Stimulated activated CD8-positive, alpha-beta memory T cell treated with anti-CD3 and anti-CD28 coated beads, Interleukin-4, amount 100 ng/mL, for 1 hour (primary cell): ENCODE results near the gene VPS51.

Experiments used
- DNase-seq, 2 donors: peaks; one replicate each; pipeline ENCODE4 v3.0.0-alpha.2; 2020; ENCODE audit warnings: low read depth in 2 of 2, low spot score in 1 of 2

VPS51 gene

DNA sequence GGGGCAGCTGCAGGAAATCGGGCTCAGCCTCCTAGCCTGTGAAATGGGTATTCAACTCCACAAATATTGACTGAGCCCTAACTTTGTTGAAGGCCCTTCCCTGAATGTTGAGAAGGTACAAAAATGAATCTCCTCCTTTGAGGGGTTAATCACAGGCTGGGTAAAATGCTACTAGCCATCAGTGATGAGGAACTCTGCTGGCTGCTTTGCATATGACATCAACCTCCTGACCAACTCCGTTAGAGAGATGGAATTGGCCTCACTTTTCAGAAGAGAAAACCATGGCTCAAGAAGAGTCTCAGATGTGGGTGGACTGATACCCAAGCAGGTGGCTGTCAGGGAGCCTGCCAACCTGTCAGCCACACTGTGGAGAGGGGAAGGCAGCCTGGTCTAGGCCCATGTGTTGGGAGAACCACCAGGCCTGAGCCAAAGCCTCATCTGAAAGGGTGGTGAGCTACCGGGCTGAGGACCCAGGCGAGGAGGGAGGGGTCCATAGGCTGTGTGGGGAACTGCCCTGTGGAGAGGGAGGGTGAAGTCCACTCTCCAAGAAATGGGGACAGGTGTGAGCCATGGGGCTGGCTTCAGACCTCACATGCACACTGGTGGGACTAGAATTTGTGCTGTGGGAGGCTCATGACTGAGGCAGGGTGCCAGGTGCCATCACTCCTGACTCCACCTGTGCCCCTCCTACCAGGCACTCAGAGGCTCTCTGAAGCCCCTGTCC lies 23.9 kb upstream of the VPS51 start:
- no peak for DNase-seq

DNA sequence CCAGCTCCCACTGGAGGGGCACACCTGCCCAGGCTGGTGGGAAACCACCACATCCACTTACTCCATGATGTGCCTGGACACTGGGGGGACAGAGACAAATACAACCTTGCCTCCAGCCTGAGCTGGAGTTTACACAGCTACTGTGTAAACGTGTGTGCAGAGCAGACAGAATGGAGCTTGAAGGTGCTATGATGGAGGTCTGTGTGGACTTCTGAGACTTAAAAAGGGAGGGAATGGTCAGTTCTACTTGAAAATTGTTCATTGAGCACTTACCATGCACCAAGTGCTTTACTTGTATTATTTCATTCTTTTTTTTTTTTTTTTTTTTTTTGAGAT lies 23.4 kb upstream of the VPS51 start:
- no peak for DNase-seq

DNA sequence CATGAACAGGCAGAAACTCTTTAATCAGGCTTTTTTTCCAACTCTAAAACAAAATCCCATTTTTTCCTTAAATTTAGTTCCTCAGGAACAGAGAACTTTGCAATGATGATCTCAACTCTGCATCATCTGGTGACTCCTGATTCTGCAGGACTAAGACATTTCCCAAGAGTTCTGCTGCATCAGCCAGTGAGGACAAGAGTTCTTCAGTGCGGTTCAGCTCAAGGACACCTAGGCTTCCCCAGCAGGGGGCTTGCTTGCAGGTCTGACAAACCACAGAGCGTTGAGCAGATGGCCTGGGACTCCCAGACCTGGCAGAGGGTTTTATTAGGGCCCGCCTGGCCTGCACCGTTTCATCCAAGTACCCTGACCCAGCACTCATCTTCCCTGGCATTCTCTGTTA lies 18.6 kb upstream of the VPS51 start:
- DNase-seq: no peak

DNA sequence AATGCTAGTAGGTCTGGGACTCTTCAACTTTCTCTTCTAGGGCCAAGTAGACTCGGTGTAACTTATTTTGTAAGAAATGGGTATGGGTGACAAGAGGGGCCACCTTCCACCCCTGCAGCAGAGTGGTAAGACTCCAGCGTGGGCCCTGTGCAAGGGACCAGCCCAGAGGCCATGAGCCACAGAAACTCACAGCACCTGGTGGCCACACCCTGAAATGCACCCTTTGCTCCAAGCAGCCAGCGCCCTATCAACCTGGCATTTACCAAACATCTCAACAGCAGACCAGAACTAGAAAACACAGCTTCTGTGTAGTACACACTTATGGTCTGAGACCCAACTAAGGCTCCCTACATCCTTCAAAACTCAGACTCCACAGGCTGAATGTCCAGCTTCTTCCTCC lies 17.9 kb upstream of the VPS51 start:
- DNase-seq: peak; percentile 44 to 46

DNA sequence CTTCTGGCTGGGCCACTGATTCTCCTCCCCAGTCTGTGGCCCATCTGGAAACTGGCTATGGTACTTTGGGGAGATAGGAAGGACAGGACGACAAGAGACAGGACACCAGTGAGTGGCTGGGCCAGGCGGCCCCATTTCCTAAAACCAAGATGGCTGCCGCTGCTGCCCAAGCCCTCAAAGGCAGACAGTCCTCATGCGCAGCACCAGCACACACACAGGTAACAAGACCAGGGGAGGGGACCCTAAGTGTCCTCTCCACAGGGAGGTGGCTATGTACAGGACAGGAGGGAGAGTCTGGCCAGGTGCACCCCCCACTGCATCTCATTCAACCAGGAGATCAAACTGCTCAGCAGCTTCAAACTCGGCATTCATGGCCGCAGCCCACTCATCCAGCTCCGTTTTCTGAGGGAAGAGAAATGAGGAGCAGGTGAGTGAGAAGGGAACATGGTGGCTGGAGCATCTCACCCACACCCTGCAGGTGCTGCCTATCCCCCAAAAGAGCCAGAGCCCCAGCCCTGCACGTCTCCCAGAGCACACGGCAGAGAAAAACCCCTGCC lies 17.1 kb upstream of the VPS51 start:
- DNase-seq: no peak

DNA sequence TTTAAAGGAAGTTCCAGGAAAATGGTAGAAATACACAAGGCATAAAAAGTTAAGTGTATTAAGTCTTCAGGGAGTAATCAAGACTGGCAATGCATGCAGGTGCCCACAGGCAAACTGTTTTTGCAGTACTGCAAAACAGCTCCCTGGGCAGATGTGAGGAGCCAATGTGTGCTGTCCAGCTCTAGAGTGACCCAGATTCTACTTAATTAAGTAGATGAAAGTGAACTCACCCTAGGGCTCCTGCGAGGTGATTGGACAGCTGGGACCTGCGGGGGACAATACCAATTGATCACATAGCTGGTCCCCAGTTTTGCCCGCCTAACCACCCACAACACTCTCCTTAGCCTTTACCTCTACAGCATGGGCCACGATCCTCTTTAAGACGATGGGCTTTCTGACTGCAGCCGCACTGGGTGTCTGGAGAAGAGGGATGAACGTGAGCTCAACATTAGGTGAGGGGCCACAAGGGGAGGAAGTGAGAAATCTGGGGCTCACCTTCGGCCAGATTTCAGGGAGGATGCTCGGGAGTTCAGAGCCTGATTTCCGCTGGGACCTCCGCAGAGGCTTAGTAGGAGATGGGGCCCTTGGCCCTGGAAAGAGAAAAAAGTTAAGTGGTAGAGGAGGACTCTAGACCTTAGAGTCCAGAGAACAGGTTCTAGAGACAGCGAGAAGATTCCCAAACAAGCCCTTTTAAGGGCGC lies 12.7 kb upstream of the VPS51 start:
- DNase-seq: no peak

DNA sequence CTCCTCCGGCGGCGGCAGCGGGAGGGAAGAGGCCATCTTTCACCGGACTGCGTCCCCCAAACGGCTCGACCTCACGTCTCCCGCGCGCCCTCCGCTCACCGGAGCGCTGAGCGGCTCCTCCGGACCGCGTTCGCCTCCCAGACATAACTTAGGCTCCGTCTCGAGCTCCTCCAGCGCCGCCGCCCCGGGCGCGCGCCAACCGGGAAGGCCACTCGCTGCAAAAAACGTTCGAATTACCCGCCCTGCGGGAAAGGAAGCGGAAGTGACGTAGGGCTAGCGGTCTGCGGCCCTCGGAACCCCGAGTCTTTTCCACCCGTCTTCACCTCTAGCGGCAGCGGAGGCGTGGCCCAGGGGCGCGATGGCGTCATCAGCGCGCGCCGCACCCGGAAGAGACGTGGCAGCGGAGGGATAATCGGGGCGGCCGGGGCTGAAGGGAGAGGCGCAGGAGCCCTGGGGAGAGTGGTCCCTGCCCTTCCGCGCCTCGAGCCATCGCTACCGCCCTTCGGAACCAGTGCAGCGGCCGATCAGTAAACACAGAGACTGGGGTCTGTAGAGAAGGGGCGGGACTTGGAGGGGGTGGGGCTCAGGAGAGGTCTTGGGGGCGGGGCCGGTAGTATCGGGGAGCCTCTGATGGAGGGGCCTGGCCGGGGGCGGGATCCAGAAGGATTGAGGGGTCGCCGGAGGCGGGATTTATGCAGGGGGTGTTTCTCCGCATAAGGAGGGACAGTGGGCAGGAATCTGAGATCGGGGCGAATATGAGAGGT lies 12.0 kb upstream of the VPS51 start, which contains the start of the genes CDCA5 and ZFPL1:
TSS of gene CDCA5 (minus strand) at position 207 of the 764 bp plus-strand sequence. CDS start at position 145, 62 bp downstream.
TSS of gene ZFPL1 (plus strand) at position 389 of the 764 bp plus-strand sequence. CDS start 477 bp downstream, outside the sequence.
- peak; percentile 95 to 97 for DNase-seq

DNA sequence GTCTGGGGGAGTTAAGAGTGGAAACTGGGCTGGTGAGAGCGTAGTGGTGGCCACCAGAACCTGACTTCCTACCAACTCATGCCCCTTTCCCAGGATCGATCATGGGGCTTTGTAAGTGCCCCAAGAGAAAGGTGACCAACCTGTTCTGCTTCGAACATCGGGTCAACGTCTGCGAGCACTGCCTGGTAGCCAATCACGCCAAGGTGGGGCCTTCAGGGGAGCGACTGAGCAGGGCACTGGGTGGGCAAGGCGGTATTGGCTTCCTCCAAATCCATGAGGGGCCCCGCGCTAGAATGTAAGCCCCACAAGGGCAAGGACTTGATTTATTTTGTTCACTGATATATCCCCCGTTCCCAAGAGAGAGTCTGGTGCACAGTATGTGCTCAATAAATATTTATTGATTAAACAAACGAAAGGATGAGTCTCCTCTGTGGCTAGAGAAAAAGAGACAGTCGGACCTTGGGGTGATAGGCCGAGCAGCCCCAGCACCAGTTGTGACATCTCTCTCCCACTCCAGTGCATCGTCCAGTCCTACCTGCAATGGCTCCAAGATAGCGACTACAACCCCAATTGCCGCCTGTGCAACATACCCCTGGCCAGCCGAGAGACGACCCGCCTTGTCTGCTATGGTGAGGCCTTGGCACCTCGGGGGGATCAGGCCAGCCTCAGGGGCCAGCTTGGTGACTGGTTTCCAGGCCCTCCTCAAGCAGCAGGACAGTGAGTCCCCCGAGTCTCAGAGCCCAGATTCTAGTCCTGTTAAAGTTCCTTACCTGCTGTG lies 11.2 kb upstream of the VPS51 start:
- DNase-seq: no peak

DNA sequence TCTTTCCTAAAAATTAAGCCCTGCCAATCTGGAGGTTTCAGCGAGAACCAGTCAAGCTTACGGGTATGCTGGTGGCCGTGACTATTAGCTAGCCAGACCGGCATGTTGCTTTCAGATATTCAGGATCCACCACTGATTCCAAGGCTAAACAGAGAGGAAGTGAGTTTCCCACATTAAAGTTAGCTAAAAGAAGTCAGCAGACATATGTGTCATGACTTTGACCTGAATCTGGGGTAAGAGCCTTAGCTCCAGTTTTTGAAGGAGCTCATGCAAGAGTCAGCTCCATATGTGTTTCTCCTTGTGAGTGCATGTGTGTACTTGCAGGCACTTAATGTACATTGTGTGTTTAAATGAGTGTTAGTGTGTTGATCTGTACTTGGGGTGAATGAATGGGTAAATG lies 10.6 kb upstream of the VPS51 start:
- DNase-seq: no peak

DNA sequence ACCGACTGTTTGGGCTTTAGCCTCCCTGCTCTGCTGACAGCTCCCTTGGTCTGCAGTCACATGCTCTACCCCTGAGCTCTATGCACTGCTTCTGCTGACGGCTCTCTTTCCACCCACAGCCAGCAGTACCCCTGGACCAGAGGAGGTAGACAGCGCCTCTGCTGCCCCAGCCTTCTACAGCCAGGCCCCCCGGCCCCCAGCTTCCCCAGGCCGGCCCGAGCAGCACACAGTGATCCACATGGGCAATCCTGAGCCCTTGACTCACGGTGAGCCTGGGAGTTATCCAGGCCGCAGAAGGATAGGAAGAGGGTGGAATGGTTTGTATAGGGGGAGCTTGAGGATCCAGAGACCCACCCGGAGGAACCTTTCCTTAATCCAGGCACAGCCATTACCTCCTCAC lies 9.2 kb upstream of the VPS51 start:
- no peak for DNase-seq

DNA sequence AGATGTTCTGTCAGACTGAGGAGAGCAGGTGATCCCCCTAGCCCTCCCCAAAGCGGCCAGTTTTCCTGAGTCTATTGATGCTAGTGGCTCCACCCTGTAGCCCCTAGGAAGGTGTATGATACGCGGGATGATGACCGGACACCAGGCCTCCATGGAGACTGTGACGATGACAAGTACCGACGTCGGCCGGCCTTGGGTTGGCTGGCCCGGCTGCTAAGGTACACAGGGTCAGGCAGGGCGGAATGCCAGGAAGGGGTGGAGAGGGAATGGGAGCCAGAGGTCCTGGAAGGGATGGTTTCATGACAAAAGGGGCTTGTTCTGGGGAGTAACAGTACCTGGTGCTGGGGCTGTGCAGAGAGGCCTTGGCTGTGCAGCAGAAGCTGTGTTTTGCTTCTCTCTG lies 8.8 kb upstream of the VPS51 start:
- no peak for DNase-seq

DNA sequence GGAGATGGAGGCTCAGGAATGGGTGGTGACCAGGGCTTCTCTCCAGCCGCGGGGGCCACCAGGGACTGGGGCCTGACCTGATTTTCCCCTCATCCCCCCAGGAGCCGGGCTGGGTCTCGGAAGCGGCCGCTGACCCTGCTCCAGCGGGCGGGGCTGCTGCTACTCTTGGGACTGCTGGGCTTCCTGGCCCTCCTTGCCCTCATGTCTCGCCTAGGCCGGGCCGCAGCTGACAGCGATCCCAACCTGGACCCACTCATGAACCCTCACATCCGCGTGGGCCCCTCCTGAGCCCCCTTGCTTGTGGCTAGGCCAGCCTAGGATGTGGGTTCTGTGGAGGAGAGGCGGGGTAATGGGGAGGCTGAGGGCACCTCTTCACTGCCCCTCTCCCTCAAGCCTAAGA lies 8.2 kb upstream of the VPS51 start:
- no peak for DNase-seq

DNA sequence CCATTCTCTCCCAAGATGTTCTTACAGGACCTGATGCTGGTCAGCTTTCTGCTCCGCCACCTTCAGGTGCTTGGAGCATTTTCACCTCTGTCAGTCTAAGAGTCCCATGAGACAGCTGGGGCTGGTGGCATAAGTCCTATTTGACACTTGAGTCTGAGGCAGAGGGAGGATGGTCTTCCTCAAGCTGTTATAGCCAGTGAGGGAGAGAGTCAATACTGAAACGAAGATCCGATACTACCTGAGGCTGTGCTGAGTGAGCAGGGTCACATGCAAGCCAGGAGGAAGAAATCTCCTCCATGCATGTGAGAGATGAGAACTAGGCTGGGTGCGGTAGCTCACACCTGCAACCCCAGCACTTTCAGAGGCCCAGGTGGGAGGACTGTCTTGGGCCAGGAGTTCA lies 6.4 kb upstream of the VPS51 start:
- no peak for DNase-seq

DNA sequence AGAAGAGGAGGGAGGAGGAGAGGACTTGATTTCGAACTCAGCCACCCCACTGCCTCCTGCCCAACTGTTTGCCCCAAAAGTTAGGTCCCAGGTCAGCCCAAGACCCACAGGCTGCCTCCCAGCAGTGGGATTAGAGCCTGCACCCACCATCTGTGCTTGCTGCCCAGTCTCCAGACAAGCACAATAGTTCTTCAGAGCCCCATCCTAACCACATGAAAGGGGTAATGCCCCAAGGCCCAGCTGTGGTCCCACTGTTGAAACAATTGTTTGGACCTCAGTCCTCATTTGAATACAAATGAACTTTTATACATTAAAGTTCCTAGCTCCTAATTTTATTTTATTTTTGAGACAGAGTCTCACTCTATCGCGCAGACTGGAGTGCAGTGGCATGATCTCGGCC lies 5.4 kb upstream of the VPS51 start:
- no peak for DNase-seq

DNA sequence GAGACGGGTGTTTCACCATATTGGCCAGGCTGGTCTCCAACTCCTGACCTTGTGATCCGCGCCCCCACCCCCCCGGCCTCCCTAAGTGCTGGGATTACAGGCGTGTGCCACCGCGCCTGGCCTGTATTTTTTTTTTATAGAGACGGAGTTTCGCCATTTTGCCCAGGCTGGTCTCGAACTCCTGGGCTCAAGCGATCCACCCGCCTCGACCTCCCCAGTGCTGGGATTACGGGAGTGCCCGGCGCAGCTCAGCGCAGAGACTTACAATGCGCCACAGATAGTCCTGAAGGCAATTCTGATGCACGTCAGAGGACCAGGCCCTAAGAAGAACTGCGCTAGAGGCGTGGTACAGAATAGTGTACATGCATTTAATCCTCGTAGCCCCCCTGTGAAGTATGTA lies 587 bp upstream of the VPS51 start:
- no peak for DNase-seq

DNA sequence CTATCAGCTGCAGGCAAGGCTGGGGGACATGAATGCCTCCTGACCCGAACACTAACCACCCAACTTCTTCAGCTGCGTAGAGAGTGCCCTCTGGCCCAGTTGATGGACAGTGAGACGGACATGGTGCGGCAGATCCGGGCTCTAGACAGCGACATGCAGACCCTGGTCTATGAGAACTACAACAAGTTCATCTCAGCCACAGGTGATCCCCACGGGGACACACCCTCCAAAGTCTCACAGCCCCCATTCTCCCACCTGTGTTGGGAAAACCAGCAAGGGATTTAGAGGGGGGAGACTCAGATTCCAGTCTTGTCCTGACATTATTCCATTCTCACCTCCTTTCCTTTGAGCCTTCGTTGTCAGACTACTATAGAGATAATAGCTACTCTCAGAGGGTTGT lies 912 bp downstream of the VPS51 start:
- no peak for DNase-seq

DNA sequence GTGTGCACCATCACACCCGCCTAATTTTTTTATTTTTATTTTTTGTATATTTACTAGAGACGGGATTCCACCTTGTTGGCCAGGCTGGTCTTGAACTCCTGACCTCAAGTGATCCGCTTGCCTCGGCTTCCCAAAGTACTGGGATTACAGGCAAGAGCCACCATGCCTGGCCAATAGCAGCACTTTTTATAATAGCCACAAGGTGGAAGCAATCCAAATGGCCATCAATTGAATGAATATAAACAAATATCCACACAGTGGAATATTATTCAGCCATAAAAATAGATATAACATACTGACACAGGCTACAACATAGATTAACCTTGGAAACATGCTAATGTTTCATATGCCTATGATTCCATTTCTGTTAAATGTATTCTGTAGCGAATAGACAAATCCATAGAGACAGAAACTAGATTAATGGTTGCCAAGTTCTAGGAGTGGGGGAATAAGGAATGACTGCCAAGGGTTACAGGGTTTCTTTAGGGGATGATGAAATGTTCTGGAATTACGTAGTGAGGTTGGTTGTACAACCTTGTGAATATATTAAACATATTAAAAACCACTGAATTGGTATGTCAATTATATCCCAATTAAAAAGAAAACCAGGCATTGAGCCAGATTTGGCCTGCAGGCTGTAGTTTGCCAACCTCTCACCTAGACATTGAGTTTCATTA lies 4.8 kb downstream of the VPS51 start:
- DNase-seq: no peak

DNA sequence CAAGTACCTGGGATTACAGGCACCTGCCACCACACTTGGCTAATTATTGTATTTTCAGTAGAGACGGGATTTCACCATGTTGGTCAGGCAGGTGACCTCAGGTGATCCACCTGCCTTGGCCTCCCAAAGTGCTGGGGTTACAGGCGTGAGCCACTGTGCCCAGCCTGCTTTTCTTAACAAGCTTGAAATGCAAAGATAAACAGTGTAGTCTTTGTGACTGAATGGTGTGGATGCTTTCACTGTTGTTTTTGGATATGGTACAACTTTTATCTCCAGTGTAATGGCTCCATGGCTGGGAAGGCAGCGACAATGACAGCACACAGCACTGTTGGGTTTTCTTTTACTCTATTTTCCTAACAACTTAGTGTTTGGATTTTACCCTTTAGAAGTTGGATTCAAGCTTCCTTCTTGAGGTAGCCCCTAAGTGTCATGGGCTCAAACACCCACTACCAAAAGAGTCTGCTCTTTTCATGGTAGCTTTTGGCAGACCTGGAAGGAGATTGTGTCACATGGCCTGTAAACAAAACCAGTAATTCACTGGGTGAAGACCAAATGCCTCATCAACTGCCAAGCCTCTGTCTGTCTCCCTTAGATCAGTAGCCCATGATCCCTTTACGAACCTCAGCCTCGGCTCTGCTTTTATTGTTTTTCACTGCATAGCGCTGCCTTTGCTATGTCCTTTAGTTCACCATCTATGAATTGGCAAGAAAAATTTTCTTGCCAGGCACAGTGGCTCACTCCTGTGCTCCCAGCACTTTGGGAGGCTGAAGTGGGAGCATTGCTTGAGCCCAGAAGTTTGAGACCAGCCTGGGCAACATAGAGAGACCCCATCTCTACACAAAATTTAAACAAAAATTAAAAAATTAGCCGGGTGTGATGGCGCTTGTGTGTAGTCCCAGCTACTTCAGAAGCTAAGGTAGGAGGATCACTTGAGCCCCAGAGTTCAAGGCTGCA lies 6.4 kb downstream of the VPS51 start:
- DNase-seq: no peak

DNA sequence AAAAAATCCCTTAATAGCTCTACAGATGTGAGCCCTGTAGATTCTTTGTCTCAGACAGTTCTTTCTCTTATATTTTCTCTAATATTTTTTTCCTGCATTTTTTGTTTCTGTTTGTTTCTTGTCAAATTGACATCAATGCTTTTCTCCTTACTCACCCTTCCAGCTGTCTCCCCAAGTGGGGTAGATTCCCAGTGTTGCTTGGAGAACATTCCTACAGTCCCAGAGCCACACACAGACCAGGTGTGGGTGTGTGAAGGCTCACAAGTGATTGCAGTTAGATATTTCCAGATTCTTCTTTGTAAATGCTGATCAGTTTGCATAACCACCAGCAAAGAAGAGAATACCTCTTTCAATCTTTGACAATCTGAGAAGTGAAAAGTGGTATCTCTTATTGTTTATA lies 7.5 kb downstream of the VPS51 start:
- DNase-seq: no peak
